ENCODE measurements around the gene OR2T35.
"Not testable (repeated sequence)": the region's sequence is repeated elsewhere in the genome, so short reads cannot be mapped to it uniquely, and the experiment has no call there.

Gene OR2T35, protein sequence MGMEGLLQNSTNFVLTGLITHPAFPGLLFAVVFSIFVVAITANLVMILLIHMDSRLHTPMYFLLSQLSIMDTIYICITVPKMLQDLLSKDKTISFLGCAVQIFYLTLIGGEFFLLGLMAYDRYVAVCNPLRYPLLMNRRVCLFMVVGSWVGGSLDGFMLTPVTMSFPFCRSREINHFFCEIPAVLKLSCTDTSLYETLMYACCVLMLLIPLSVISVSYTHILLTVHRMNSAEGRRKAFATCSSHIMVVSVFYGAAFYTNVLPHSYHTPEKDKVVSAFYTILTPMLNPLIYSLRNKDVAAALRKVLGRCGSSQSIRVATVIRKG
- total RNA-seq: 0 reads per million in 2 donors

DNA sequence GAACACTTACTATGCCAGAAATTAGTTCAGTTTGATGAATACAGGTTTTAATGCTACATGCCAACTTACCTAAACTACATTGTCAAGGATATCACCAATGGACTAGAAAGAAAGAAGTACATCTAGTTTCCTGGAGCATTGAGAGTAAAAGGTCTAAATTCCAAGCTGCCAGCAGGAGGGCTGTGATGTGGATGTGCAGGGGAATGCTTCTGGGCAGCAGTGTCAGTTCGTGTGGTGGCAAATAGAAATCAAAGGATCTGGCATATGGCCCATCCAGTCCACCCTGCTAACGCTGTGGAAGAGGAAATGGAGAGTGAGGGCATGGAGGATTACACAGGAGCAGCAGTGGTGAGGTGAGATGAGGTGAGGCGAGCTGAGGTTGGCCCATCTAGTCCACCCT, at the start of gene OR2T35:
Gene OR2T35 (minus strand): TSS at position 101 of the 400 bp plus-strand sequence. CDS start 6,020 bp downstream, outside the sequence.
- not testable (repeated sequence) for DNase-seq

DNA sequence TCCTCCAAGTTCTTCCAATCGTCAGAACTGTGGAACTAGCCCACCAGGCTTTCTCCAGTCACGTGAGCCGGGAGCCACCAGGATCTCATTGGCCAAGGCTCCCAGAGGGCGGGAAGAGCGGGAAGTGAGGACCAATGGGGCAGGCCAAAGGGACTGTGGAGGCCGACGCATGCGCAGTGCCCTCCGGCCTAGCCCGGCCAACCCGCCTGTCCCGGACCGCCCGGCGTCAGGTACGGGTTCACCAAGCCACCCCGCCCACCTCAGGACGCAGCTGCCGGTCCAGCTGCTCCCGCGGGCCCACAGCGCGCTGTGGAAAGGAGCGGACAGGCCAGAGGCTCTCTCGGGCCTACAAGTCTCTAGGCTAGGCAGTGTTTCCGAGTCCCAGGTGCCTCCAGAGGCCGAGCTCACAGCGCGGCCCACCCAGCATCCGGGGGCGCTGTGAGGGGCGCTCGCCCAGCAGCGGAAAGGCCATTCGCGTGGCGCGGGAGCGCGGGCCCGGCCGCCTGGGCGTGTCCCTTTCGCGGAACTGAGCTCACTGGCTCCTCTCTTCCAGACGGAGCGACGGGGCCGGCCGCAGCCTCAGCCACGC, 46.6 kb upstream of the OR2T35 start:
- no peak for DNase-seq

DNA sequence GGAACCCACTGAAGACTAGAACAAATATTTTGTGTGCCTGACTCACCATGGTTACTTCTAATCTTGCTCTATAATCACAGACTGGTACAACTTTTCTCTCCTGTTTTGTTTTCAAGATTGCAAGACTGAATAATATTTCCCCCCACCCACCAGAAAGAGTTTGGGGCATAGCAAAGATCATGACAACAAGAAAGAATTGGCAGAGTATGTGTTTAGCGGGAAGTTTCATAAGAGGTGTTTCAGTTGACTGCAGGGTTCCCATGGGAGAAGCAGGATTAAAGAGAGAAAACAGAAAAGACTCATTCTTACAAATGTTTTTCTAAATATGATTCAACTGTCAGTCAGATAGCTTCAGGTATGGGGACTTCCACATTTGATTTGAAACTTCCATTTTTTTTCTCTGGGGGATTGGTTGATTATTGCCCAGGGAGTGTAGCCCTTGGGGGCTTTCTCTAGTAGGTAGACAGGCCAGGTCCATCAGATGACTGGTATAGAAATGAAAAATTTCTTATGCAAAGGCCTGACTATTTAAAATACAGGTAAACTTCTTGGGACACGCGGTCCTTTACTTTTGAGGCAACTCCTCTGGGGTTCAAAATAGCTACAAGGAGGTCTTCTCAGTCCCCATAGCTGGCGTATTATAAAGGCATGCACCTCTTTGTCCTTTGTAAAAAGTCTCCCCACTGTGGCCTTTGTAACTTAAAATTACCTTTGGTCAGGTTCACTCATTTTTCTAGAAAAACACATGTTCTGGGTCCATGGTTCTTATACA, 43.6 kb upstream of the OR2T35 start:
- no peak for DNase-seq

DNA sequence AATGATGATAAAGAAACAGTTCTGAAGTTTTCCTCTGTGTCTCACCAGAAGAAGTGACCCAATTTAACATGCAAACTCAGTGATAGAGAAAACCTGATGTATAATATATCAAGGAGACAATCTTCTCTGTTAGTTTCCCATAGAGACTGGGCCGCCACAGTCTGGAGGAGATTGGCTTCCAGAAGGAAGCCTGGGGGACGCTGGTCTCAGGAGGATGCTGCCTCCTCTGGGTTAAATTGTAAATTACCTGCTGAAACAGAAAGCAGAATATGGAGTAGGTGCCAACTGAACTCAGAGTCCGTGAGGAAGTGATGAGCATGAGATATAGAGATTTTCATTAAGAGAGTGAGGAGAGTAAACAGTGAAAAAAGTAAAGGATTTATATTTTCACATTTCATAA, 41.7 kb upstream of the OR2T35 start:
- DNase-seq: no peak

DNA sequence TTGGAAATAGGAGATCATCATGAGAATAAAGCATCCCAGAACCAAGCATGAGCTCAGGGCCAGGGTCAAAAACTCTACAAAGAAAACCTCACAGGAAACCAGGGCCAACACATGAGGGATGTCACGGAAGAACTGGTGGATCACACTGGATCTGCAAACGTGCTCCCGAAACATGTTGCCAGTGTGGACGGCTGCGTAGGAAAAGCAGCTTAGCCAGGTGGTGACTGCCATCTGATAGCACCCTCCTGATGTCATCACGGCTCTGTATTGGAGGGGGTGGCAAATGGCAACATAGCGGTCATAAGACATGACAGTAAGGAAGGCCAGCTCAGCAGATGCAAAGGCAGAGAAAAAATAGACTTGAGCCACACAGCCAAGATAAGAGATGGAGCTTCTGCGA, 36.6 kb upstream of the OR2T35 start:
- DNase-seq: no peak

DNA sequence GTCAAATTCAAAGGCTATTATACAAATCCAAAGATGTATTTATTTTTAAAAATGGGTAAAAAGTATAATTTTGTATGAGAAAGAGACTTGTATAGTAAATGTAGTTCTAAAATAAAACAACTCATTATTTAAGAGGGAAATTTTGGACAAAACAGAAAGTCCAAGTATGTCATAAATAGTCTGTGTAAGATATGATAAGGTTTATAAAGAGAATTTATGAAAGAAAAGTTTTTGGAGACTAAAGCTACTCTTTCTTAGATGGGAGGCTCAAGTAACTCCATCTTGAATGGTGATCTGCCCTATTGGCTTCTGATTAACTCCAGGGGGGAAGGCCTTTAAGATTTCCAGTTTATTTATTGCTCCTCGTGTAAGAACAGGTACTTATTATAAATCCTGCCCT, 24.9 kb upstream of the OR2T35 start:
- no peak for DNase-seq

DNA sequence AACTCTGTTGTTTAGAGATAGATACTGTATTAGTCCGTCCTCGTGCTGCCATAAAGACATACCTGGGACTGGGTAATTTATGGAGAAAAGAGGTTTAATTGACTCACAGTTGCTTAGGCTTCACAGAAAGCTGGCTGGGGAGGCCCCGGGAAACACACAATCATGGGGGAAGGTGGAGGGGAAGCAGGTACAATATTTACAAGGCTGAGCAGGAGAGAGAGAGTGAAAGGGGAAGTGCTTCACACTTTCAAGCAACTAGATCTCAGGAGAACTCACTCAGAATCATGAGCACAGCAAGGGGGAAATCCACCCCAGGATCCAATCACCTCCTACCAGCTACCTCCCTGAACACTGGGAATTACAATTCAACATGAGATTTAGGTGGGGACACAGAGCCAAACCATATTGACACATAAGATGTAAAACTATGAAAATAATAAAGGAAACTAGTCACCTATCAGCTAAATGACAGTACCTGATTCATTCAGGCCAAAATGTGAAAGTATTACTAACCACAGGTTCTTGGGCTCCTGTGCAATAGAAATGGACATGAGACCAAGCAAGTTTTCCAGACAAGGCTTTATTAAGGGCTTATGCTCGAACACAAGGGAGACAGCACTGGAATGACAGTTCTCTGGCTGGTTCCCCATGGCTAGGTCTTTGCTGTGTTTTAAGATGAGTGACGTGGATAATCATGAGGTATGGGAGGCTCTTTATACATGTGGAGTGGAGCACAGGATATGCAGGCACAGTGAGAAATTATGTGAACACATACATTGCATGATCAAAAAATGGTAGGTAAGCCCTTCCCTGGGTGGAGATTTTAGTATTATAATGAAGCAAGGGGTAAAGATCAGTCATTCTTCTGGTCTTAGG, 18.6 kb upstream of the OR2T35 start:
- not testable (repeated sequence) for DNase-seq

DNA sequence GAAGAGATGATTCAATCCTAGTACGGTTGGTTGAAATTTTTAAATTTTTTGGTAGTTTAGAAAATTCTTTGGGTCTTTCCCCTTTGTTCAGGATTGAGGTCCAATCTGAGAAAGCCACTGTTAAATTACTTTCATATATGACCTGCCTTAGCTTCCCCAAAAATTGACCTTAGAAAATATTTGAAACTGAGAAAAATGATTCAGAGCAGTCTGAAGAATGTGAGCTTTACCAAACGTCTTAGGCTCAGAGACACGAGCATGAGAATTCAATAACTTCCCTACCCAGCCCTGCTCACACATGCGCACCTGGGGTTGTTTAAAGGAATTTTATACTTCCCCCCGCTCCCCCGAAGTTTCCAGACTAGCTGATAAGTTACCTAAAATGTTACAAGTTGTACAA, 11.7 kb upstream of the OR2T35 start:
- DNase-seq: not testable (repeated sequence)

DNA sequence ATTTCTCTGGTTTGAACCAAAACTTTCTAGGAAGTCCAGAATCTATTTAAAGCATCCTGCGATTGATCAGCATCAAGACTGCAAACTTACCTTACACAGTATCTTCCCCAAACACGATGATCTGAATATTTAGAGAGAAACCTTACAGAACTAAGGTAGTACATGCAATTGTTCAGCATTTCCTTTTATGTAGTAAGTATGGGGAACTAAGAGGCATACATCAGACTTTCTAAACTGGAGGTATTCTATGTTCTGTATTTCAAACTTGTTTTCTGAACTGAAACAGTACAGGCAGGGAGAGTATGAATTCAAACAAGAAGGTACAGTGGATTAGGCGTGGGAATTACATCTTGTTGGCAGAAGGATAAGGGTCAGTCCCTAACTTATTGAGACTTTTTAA, 10.3 kb upstream of the OR2T35 start, which contains the start of gene OR2T27:
Gene OR2T27 (minus strand): TSS at position 175 of the 400 bp plus-strand sequence. CDS start 4,644 bp downstream, outside the sequence.
- not testable (repeated sequence) for DNase-seq

DNA sequence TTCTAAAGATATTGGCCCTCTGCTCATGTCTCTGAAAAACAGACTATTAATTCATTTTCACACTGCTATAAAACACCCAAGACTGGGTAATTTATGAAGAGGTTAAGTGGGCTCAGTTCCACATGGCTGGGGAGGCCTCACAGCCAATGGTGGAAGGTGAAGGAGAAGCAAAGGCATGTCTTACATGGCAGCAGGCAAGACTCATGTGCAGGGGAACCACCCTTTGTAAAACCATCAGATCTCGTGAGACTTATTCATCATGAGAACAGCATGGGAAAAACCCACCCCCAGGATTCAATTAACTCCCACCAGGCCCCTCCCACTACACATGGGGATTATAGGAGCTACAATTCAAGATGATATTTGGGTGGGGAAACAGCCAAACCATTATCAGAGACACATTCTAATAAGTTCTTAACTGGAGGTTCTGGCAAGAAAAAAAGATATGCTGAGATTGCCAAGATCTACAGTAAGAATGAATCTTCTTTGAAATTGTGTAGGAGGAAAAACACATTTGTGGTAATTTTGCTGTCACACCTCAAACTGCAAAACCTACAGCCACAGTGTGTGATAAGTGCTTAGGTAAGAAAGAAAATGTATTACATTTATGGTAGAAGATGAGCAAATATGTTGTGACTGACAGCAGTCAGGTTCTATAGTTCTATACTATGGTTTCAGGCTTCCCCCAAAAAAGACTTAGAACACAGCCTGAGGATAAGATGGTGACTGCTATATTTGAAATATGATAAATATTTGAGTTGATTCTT, 3.9 kb upstream of the OR2T35 start:
- DNase-seq: not testable (repeated sequence)

DNA sequence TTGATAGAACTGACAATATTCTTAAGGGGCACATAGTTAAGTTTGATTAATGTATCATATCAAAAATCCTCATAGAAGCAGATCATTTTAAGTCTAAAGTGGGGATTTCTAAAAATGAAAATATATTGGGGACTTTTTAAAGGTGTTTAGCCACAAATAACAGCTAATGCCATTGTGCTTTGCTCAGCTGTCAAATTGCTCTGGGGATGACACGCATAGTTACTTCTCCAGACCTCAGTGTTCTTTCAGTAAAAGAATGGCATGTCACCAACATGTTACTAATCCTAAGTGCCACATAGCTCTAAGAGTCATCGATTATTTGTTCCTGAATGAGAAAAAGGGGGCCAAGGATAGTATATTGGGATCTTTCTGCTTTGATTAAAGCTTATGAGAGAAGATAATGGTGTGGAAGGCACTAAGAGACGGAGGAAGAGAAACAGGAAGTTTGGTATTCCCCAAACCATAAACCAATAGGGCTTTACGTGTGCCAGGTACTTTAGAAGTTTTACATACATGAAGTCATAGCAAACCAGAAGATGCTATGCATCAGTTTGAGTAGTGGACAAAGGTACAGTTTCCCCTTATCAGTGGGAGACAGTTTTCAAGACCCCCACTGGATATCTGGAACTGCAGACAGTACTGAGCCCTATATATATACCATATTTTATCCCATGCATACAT, 2.0 kb downstream of the OR2T35 start:
- DNase-seq: not testable (repeated sequence)

DNA sequence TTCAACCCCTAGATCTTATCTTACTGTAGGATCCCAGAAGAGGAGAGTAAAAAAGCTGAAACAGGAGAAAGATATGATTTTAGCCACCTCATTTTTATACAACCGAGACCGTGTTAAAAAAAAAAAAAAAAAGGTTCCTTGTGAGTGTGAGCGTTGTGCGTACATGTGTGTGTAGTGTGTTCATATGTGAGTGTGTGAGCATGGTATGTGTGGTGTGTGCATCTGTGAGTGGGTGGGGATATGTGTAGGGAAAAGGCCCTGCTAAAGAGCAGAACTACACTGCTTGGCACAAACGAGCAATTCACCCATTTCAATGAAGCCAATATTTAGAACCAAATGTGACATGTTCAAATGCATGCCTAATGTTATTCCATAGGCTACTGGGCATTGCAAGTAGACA, 3.5 kb downstream of the OR2T35 start:
- DNase-seq: not testable (repeated sequence)

DNA sequence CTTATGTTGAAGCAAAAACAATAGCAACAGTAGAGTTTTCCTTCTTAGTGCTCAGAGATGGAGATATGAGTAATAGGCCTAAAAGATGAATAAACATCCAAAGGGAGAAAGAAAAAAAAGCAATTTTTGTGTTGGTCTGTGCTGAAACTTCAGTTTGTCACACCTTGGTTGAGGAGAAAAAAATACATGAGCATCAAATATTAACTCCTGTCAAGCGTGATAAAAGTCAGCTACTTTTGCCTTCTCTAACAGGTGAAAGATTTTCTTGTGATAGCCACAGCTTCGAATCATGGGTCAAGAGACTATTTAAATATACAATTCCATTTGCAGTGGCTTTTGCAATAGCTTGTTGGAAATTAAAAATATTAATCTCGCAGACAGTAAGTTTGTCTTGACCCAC, 4.2 kb downstream of the OR2T35 start:
- not testable (repeated sequence) for DNase-seq

DNA sequence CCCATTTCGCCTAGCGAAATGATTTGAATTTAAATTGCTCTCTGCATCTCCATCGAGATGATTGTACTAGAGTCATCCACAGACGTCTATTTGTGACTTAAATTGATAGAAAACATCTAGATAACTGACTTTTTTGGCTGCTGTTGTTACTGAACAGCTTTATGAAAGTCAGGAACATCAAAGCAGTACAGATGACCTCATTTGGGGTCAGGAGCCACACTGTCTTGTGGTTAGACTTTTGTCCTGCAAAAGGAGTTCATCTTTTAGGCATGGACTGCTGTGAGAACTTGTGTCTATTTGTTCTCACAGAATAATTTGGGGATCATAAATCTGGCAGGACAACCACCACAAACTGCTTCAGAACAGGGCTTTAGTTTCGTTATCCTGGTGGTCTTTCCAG, 5.4 kb downstream of the OR2T35 start:
- DNase-seq: not testable (repeated sequence)

DNA sequence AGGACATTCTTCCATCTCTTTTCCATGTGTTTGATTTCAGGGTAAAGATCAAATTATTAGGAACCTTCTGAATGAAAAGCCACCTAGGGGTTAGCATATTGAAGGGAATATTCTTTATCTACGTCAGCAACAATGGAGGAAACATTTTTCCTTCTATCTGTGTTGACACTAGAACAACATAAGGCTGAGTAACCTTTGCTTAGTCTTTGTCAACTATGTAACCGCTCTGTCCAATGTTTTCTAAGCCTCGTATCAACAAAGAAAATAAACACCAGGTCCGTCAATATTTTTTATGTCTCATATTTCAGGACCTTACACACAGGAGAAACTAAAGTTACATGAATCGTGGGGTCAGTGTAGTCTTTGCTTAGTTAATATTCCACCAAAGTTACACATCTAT, 8.5 kb downstream of the OR2T35 start:
- not testable (repeated sequence) for DNase-seq

DNA sequence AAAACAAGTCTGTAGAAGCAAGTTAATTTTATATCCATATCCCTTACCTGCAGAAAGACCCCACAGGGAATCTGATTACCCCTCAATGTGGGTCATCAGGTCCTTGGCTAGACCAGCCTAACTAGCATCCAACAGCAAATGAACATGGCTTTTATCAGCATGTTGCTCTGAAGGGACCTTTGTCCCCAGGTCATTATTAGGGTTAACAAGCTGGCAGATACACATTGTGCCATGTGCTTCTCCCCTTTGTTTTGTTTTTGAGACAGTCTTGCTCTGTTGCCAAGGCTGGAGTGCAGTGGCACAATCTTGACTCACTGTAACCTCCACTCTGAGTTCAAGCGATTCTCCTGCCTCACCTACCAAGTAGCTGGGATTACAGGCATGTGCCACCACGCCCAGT, 10.1 kb downstream of the OR2T35 start, which contains the start of gene OR2T11:
Gene OR2T11 (minus strand): TSS at position 101 of the 400 bp plus-strand sequence. CDS start 7,963 bp downstream, outside the sequence.
- DNase-seq: not testable (repeated sequence)

DNA sequence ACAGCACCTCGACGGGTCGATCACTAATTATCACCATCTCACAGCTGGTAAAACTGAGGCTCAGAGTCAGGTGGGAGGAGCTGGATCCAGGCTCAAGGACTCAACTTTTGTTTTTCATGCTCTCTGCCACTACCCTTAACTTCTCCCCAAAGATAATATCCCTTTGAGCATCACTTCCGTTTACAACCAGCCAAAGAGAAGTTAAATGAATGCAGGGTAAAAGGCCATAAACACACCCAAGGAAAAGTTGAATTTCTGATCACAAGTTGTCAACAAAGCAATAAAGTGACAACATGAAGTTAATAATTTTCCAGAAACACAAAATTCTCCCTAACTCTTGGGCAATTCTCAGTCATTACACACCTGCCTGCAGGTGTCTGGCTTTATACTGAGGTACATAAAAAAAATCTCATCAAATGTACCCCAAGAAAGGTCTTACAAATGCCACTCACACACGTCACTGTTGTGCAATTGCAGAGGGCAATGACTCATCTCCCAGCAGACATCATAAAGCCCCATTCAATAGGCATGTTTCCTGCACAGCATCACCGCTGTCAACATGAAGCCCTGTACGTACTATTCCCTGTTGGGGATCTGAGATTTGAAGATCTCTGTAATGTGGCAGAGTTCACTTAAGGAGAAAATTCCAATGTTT, 13.6 kb downstream of the OR2T35 start:
- DNase-seq: no peak

DNA sequence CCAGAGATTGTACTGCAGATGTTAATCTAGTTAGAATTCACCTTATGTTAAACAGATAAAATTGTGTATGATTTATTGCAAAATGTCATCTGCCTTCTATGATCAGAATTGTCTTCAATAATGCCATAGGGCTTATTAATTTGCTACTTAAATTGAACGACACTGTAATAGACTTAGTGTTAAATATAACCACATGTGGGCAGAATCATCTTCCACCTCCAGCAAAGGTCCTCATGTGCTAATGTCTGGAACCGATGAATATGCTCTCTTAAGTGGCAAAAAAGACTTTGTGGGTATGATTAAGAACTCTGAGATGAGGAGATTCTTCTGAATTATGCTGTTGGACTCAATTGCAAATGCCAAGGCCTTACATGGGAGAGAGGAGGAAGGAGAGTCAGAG, 14.5 kb downstream of the OR2T35 start:
- no peak for DNase-seq

DNA sequence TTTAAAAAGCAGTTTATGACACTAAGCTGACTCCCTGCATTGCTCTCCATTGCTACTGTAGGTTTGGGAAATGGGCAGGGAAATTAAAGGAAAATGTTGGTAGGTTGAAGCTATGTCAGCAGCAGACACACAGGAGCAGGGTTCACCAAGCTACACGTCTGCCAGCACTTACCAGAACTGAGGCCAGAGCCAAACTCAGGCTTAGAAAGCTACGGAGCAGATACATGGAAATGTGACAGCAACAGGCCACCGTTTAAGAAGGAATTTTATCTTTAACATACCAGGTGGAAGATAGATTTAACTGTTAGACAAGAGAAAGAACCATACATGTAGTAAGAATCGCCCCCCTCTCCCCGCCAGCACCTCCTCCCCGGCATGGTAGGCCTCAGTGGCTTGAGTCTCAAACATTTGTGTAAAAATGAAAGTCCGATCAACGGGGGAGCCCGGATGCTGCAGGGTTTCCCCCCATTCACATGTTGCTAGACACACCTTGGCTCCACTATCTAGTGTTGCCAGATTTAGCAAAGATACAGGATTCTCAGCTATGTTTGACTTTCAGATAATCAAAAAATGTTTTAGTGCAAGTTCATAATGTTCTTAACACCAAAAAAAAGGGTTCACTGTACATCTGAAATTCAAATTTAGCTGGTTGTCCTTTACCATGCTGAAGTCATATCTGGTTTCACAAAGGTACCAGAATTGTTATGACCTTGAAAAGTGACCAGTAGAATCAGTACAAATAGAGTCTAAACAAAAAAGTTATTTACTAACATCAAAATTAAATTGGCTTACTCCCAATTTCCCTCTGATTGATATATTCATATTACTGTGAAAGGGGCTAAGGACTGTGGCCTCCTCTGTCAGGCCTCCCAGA, 16.9 kb downstream of the OR2T35 start:
- DNase-seq: no peak
